ENCODE measurements around the gene CIROP.
A peak's percentile ranks its signal among the peaks of the same experiment; 100 is the strongest.

Gene CIROP, protein sequence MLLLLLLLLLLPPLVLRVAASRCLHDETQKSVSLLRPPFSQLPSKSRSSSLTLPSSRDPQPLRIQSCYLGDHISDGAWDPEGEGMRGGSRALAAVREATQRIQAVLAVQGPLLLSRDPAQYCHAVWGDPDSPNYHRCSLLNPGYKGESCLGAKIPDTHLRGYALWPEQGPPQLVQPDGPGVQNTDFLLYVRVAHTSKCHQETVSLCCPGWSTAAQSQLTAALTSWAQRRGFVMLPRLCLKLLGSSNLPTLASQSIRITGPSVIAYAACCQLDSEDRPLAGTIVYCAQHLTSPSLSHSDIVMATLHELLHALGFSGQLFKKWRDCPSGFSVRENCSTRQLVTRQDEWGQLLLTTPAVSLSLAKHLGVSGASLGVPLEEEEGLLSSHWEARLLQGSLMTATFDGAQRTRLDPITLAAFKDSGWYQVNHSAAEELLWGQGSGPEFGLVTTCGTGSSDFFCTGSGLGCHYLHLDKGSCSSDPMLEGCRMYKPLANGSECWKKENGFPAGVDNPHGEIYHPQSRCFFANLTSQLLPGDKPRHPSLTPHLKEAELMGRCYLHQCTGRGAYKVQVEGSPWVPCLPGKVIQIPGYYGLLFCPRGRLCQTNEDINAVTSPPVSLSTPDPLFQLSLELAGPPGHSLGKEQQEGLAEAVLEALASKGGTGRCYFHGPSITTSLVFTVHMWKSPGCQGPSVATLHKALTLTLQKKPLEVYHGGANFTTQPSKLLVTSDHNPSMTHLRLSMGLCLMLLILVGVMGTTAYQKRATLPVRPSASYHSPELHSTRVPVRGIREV

GRCh38 chr14:23104591-23105347, at the start of gene CIROP:
Gene CIROP, minus strand, starts transcription at chr14:23104989. Its CDS starts 69 bp downstream, at chr14:23104920.
- no peak for DNase-seq (ENCODE audit: low spot score)

- peak; percentile 93 for DNase-seq (ENCODE audit: low spot score)
Observed at GRCh38 chr14:23153851-23154796, 49.3 kb upstream of the CIROP start.

DNA sequence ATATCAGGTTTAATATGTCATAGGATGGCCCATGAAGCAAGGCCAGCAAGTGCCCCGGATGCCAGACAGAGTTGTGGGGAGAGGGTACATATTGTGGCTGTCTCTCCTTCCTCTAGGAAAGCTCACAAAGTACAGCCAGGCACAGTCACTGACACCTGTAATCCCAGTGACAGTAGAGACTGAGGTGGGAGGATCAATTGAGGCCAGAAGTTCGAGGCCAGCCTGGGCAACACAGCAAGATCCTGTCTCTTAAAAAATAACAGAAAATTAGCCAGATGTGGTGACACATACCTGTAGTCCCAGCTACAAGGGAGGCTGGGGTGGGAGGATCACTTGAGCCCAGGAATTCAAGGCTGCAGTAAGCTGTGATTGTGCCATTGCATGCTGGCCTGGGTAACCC, 46.6 kb upstream of the CIROP start:
- DNase-seq (ENCODE audit: low spot score), result no peak

GRCh38 chr14:23149745-23150144, 45.0 kb upstream of the CIROP start:
- no peak for DNase-seq (ENCODE audit: low spot score)

- DNase-seq (ENCODE audit: low spot score), result no peak
Observed at GRCh38 chr14:23148591-23149249, 43.9 kb upstream of the CIROP start.

- DNase-seq (ENCODE audit: low spot score), result no peak
Observed at GRCh38 chr14:23147676-23148075, 42.9 kb upstream of the CIROP start.

GRCh38 chr14:23146980-23147379, 42.2 kb upstream of the CIROP start:
- no peak for DNase-seq (ENCODE audit: low spot score)

- DNase-seq (ENCODE audit: low spot score), result no peak
Observed at GRCh38 chr14:23146351-23146910, 41.6 kb upstream of the CIROP start.

DNA sequence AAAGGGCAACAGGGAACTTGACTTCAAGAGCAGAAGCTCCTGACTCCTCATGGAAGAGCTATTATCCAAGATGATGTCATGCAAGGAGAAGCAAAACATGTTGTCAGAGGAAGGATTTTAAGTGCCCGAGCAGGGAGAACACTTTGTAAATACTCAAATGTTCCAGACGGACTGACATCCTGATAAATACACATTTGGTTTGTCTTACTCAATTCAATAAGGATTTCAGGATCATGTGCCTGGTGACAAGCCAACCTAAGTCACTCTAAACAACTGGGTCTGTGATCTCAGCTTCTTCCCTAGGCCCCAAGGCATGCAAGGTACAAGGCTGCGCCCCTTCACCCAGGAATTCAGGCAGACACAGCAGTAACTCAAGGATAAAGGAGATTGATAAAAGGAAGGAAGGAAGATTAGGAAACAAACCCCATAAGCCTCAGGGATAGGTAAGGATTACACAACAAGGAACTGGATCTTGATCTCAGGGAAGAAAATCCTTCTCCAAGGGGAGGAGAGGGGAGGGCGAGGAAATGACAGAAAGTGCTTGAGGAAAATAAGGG, 41.1 kb upstream of the CIROP start:
- DNase-seq (ENCODE audit: low spot score), result no peak

- no peak for DNase-seq (ENCODE audit: low spot score)
Observed at GRCh38 chr14:23143911-23144310, 39.1 kb upstream of the CIROP start.

GRCh38 chr14:23142826-23143225, 38.0 kb upstream of the CIROP start:
- no peak for DNase-seq (ENCODE audit: low spot score)

DNA sequence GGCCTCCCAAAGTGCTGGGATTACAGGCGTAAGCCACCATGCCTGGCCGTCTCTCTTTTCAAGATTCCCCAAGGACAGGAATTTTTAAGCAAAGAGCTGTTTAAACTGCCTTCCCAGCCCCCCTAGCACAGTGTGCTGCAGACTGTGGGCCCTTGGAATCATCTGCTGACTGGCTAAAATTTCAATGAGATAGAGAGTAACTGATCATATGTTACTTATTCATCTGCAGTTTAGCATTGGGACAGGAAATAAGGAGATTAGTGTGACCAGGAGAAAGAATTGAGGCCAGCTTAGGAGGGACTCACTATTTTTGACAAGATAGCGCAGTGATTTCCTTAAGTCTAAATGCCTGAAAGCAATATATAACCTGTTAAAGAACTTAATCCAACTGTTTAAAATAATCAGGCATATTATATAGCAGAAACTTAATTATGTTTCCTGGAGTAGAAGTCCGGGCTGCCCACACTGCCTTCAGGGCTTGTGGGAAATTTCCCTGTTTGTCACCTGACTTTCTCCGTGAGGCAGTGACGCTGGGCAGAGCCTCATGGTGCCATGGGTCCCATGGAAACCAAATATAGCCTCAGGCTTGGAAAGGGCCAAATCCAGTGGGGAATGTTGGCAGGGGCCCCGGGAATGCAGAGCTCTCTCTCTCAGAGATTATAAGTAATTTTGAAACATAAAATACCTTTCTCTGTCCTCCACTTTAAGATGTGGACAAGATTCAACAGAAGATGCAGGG, 37.1 kb upstream of the CIROP start:
- DNase-seq (ENCODE audit: low spot score), result peak; percentile 81

GRCh38 chr14:23140371-23140770, 35.6 kb upstream of the CIROP start:
- DNase-seq (ENCODE audit: low spot score), result no peak

DNA sequence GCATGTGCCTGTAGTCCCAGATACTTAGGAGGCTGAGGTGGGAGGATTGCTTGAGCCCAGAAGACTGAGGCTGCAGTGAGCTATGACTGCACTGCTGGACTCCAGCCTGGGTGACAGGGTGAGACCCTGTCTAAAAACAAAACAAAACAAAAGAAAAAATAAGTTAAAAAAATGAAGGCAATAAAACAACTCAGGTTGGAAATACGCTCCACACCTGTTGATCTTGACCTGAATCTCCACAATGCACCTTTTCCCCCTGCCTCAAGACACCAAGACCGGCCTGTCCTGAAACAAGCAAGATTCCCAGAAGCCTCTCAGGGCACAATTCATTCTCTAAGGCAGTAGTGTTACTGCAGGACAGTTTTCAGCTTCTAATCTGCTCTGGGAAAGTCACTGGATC, 35.1 kb upstream of the CIROP start:
- DNase-seq (ENCODE audit: low spot score), result no peak

GRCh38 chr14:23137813-23138535, 33.2 kb upstream of the CIROP start:
- DNase-seq (ENCODE audit: low spot score), result no peak

GRCh38 chr14:23137192-23137812, 32.5 kb upstream of the CIROP start:
- no peak for DNase-seq (ENCODE audit: low spot score)

GRCh38 chr14:23136566-23137133, 31.9 kb upstream of the CIROP start:
- DNase-seq (ENCODE audit: low spot score), result no peak

- DNase-seq (ENCODE audit: low spot score), result no peak
Observed at GRCh38 chr14:23132970-23133369, 28.2 kb upstream of the CIROP start.
